ENCODE measurements around the gene ANKFN1. TPM values are rescaled to one million over a fixed set of nuclear protein-coding genes. Genes with fewer than 3 reads are reported as not detected.

The ANKFN1 gene
- total RNA-seq, 1 experiment from 2014 or later = not detected

- no peaks in the 10 kb centered on the region for H3K36me3 ChIP-seq (ENCODE audit: control insufficient read depth, insufficient read depth, low read length)
- H3K9me3 ChIP-seq (ENCODE audit: control insufficient read depth, insufficient read depth, low read depth, low read length) = no peaks in the 10 kb centered on the region
- intact Hi-C loops (cut with micrococcal nuclease; ENCODE audit: unreplicated experiment) (no loop called here), in situ Hi-C loops (cut with HindIII; ENCODE audit: low pct_unique_long_range_greater_than_20kb, low sequenced_read_pairs) (no loop called here)
- H3K27me3 ChIP-seq (ENCODE audit: control insufficient read depth, insufficient read depth, low read length) = peaks cover 4% of the 10 kb centered on the region; the same call in 1 of the 2 replicates
- H3K4me3 ChIP-seq (ENCODE audit: low read depth in 2 of 2, low read length in 2 of 2) = no peak overlapping the region
- DNase-seq (ENCODE audit: low read depth, low spot score) (no peak), ATAC-seq (no peak)
- TF ChIP-seq CTCF (IDR thresholded peaks at IDR 0.05) = no peak
- no peak for TF ChIP-seq POLR2AphosphoS5 (IDR thresholded peaks at IDR 0.05; ENCODE audit: low read depth, low read length)
- no TSS peak for BruUV-seq (replicated peaks)
- H3K27ac ChIP-seq (ENCODE audit: low read length) = no peak overlapping the region
- CTCF ChIA-PET = no interaction called here
- POLR2A ChIA-PET = no interaction called here
- no peaks in the 10 kb centered on the region for H3K4me1 ChIP-seq (ENCODE audit: control insufficient read depth, insufficient read depth, low read length)
These were observed 169.7 kb downstream of the ANKFN1 start for GRCh38 chr17:56322991-56323390.

GRCh38 chr17:56324676-56325075 is 171.4 kb downstream of the ANKFN1 start:
- no peaks in the 10 kb centered on the region for H3K4me1 ChIP-seq (ENCODE audit: control insufficient read depth, insufficient read depth, low read length)
- no peak for DNase-seq (ENCODE audit: low read depth, low spot score)
- no TSS peak for BruUV-seq (replicated peaks)
- no peak overlapping the region for H3K27ac ChIP-seq (ENCODE audit: low read length)
- ChIA-PET CTCF (no interaction called here), POLR2A (no interaction called here)
- in situ Hi-C loops (cut with HindIII; ENCODE audit: low pct_unique_long_range_greater_than_20kb, low sequenced_read_pairs) (no loop called here), intact Hi-C loops (cut with micrococcal nuclease; ENCODE audit: unreplicated experiment) (no loop called here)
- no peaks in the 10 kb centered on the region for H3K9me3 ChIP-seq (ENCODE audit: control insufficient read depth, insufficient read depth, low read depth, low read length)
- no peak for ATAC-seq
- H3K36me3 ChIP-seq (ENCODE audit: control insufficient read depth, insufficient read depth, low read length) = no peaks in the 10 kb centered on the region
- peaks cover 4% of the 10 kb centered on the region; the same call in 1 of the 2 replicates for H3K27me3 ChIP-seq (ENCODE audit: control insufficient read depth, insufficient read depth, low read length)
- no peak for TF ChIP-seq CTCF (IDR thresholded peaks at IDR 0.05)
- TF ChIP-seq SIN3A (IDR thresholded peaks at IDR 0.05; ENCODE audit: borderline replicate concordance, insufficient read depth, low read depth, low read length) = no peak
- TF ChIP-seq POLR2AphosphoS5 (IDR thresholded peaks at IDR 0.05; ENCODE audit: low read depth, low read length) = no peak
- TF ChIP-seq TCF7L2 (IDR thresholded peaks at IDR 0.05; ENCODE audit: low read depth, low read length) = no peak
- TF ChIP-seq REST (IDR thresholded peaks at IDR 0.05; ENCODE audit: insufficient read depth in 1 of 2, low read depth in 2 of 2, low read length in 1 of 2) = no peak
- no peak overlapping the region for H3K4me3 ChIP-seq (ENCODE audit: low read depth in 2 of 2, low read length in 2 of 2)
